T-helper 1 cell treated with Interleukin-12 subunit alpha and Interleukin-12 subunit beta and Interleukin-4 antibody, amounts not matched to agents 30 μg/mL and 1 μg/mL, for 36 hours (primary cell): ENCODE data around the gene MAP10.
A peak's percentile ranks its signal among the peaks of the same experiment; 100 is the strongest.

ENCODE experiments used
- H3K27ac Mint-ChIP-seq: one replicate; pipeline ENCODE4 v1.8.0; 2021; ENCODE audit warnings: mild to moderate bottlenecking, mixed read lengths
- H3K27me3 Mint-ChIP-seq: one replicate; pipeline ENCODE4 v1.8.0; 2021; ENCODE audit warnings: low read depth, mixed read lengths
- H3K36me3 Mint-ChIP-seq: one replicate; pipeline ENCODE4 v1.8.0; 2021; ENCODE audit warnings: low read depth, mixed read lengths
- H3K4me1 Mint-ChIP-seq: one replicate; pipeline ENCODE4 v1.8.0; 2021; ENCODE audit warnings: low read depth, mixed read lengths
- H3K4me3 Mint-ChIP-seq: one replicate; pipeline ENCODE4 v1.8.0; 2021; ENCODE audit warnings: mild to moderate bottlenecking, moderate library complexity, mixed read lengths
- H3K9me3 Mint-ChIP-seq: one replicate; pipeline ENCODE4 v1.8.0; 2021; ENCODE audit warnings: mixed read lengths

Gene MAP10, protein sequence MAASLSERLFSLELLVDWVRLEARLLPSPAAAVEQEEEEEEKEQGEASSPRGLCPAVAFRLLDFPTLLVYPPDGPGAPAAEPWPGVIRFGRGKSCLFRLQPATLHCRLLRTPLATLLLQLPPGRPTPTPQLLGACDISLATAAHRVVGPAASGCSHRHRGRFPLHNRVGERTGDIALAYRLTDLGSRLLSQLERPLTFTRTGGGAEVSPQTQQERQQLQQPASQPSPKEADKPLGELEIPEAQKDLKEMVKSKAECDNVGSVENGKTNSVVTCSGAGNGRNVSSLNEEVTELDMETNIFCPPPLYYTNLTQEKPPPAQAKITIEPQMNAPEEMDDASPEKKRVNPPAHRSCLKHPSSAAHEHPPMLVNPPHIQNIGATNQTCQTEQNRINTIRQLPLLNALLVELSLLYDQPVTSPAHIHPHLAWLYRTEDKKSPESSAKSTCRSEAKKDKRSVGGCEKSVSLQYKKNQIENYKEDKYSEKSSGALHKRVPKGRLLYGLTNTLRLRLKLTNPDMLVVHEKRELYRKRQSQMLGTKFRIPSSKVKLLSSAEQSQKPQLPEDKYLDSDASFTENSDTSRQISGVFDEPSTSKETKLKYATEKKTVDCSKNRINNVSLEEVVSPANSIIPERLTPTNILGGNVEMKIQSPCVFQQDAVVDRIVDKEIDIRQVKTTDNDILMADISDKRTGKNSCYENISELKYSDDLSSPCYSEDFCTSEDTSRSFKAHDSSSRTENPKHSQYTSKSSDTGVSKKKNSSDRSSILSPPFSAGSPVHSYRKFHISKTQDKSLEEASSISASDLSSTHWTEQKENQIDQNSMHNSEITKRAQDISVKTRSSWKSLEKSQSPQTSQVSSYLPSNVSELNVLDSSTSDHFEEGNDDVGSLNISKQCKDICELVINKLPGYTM

DNA sequence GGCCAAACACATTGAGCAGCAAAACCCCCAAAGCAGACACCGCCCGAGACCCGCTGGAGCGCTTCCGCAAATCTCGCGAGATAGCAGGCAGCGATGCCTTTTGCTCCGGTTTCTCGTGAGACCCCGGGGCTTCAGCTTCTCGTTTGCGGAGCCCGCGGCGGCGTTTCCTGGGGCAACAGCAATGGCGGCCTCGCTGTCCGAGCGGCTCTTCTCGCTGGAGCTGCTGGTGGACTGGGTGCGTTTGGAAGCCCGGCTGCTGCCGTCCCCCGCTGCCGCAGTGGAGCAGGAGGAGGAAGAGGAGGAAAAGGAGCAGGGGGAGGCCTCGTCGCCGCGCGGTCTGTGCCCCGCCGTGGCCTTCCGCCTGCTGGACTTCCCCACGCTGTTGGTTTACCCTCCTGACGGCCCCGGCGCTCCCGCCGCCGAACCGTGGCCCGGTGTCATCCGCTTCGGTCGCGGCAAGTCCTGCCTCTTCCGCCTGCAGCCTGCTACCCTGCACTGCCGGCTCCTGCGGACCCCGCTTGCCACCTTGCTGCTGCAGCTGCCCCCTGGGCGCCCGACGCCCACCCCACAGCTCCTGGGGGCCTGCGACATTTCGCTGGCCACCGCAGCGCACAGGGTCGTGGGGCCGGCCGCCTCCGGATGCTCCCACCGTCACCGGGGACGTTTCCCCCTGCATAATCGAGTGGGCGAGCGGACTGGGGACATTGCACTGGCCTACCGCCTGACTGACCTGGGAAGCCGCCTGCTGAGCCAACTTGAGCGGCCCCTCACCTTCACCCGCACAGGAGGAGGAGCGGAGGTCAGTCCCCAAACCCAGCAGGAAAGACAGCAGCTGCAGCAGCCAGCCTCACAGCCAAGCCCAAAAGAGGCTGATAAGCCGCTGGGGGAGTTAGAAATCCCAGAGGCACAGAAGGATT lies at the start of gene MAP10:
MAP10 (plus strand) TSS at position 148 of the 917 bp plus-strand sequence; CDS start at position 182, 34 bp downstream.
- Mint-ChIP-seq H3K9me3 (no peaks in the 10 kb centered on the region), H3K27ac (peak within 1 kb of the TSS; percentile 87), H3K36me3 (peaks cover 10% of the 10 kb centered on the region)

GRCh38 chr1:232764458-232765251 lies 40.6 kb upstream of the MAP10 start:
- peaks cover 1% of the 10 kb centered on the region for H3K4me1 Mint-ChIP-seq
- peaks cover 7% of the 10 kb centered on the region for H3K9me3 Mint-ChIP-seq
- no peak overlapping the region for H3K4me3 Mint-ChIP-seq
- peaks cover 8% of the 10 kb centered on the region for H3K27me3 Mint-ChIP-seq
- no peak overlapping the region for H3K27ac Mint-ChIP-seq
- no peaks in the 10 kb centered on the region for H3K36me3 Mint-ChIP-seq

More for the DNA sequence above, at the start of gene MAP10:
- H3K4me3 Mint-ChIP-seq, result peak within 1 kb of the TSS; percentile 91
- peaks cover 19% of the 10 kb centered on the region for H3K4me1 Mint-ChIP-seq
- H3K27me3 Mint-ChIP-seq, result peaks cover 21% of the 10 kb centered on the region

DNA sequence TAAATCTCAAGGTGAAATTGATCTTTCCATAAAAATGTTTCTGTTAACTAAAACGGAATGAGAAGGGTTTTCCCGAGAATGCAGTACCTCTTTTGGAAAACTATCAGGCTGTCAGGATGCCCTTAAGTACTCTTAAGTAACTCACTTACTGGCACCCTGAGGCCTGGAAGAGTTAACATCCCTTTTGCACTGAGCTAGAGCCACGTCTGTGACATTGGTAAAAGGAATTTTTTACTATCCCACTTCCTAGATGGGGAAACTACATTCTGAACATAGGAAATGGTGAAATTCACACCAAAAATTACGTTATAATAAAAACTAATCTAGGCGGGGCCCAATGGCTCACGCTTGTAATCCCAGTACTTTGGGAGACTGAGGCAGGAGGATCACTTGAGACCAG lies 39.7 kb upstream of the MAP10 start:
- Mint-ChIP-seq H3K4me1 (peaks cover 1% of the 10 kb centered on the region), H3K27me3 (peaks cover 8% of the 10 kb centered on the region), H3K9me3 (peaks cover 7% of the 10 kb centered on the region), H3K4me3 (no peak overlapping the region), H3K27ac (no peak overlapping the region), H3K36me3 (no peaks in the 10 kb centered on the region)

DNA sequence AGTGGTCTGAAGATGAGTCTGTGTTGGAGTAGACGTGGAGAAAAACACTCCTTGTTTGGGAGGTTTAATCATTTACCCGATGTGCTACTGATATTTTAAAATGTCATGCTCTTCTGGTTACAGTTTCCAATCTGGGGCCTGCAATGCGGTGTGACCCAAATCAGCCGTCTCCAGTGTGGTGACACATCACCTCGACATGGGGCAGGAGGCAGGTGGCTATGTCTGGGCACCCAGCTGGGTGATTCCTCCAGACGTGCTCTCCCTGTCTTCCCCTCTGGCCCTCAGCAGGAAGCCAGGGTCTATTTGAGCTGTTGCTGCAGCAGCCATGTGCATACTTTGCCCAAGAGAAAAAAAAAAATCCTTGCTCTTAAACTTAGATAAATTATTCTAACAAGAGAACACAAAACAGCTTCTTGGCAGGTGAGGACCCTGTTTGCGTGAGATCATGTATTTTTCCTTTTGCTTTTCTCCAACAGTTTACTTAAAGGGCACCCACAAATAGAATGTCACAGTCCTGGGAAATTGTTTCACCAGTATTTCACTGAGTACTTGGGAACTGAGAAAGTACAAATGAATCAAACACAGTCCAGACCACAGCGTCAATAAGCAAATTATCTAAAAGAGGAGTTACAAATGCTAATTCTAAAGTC lies 38.9 kb upstream of the MAP10 start:
- Mint-ChIP-seq H3K27ac (no peak overlapping the region), H3K27me3 (peaks cover 8% of the 10 kb centered on the region), H3K9me3 (peaks cover 7% of the 10 kb centered on the region), H3K4me1 (peaks cover 1% of the 10 kb centered on the region), H3K4me3 (no peak overlapping the region), H3K36me3 (no peaks in the 10 kb centered on the region)

DNA sequence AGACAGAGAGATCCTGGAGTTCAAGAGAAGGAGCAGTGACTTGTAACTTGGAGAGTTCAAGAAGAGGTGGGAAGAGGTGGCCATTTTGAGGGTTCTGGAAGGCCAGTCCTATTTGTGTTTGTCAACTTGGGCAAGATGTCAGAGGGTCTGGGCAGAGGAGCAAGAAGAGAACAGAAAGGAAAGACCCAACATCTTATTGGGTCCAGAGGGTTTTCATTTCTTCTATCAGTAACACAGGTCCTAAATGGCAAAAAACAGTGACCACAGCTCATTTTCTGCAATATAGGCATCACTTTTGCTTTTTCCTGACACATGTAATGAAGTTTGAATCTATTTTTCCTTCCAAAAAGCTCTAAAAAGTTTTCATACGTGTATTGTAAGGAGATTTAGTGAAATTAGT lies 38.3 kb upstream of the MAP10 start:
- Mint-ChIP-seq H3K27me3 (peaks cover 8% of the 10 kb centered on the region), H3K36me3 (no peaks in the 10 kb centered on the region), H3K4me3 (no peak overlapping the region), H3K9me3 (peaks cover 7% of the 10 kb centered on the region), H3K4me1 (peaks cover 1% of the 10 kb centered on the region), H3K27ac (no peak overlapping the region)

GRCh38 chr1:232767305-232768074 lies 37.7 kb upstream of the MAP10 start:
- H3K36me3 Mint-ChIP-seq, result no peaks in the 10 kb centered on the region
- peaks cover 1% of the 10 kb centered on the region for H3K4me1 Mint-ChIP-seq
- peaks cover 8% of the 10 kb centered on the region for H3K27me3 Mint-ChIP-seq
- H3K9me3 Mint-ChIP-seq, result peaks cover 7% of the 10 kb centered on the region
- H3K4me3 Mint-ChIP-seq, result no peak overlapping the region
- no peak overlapping the region for H3K27ac Mint-ChIP-seq

DNA sequence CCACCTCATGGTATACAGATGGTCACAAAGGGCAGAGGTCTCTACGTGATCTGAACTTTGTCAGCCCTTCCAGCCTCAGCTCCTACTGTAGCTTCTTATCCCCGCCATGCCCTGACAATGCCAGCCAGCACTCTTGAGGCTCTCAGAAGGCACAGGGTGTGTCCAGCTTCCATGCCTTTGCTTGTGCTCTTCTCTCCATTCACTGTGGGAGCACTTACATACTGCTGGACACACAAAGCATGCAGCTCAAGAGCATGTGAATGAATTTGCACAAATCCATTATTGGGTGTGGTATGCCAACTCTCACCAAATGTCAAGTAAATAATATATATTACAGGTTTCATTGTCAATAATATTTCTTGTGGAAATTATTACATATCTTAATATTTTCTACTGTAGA lies 36.4 kb upstream of the MAP10 start:
- Mint-ChIP-seq H3K4me3 (no peak overlapping the region), H3K27me3 (peaks cover 4% of the 10 kb centered on the region), H3K4me1 (peaks cover 1% of the 10 kb centered on the region), H3K9me3 (no peaks in the 10 kb centered on the region), H3K27ac (no peak overlapping the region), H3K36me3 (no peaks in the 10 kb centered on the region)

- no peaks in the 10 kb centered on the region for H3K9me3 Mint-ChIP-seq
- no peaks in the 10 kb centered on the region for H3K27me3 Mint-ChIP-seq
- peaks cover 1% of the 10 kb centered on the region for H3K4me1 Mint-ChIP-seq
- no peak overlapping the region for H3K4me3 Mint-ChIP-seq
- H3K36me3 Mint-ChIP-seq, result no peaks in the 10 kb centered on the region
- H3K27ac Mint-ChIP-seq, result no peak overlapping the region
Measured at GRCh38 chr1:232769733-232770132, 35.5 kb upstream of the MAP10 start.

- Mint-ChIP-seq H3K27me3 (no peaks in the 10 kb centered on the region), H3K27ac (no peak overlapping the region), H3K4me1 (no peaks in the 10 kb centered on the region), H3K36me3 (no peaks in the 10 kb centered on the region), H3K9me3 (no peaks in the 10 kb centered on the region), H3K4me3 (no peak overlapping the region)
Measured at GRCh38 chr1:232773752-232774151, 31.5 kb upstream of the MAP10 start.

- Mint-ChIP-seq H3K4me3 (no peak overlapping the region), H3K27ac (no peak overlapping the region), H3K27me3 (peaks cover 10% of the 10 kb centered on the region), H3K4me1 (no peaks in the 10 kb centered on the region), H3K9me3 (no peaks in the 10 kb centered on the region), H3K36me3 (no peaks in the 10 kb centered on the region)
Measured at GRCh38 chr1:232776526-232777106, 28.6 kb upstream of the MAP10 start.

- no peak overlapping the region for H3K4me3 Mint-ChIP-seq
- H3K9me3 Mint-ChIP-seq, result no peaks in the 10 kb centered on the region
- H3K36me3 Mint-ChIP-seq, result no peaks in the 10 kb centered on the region
- H3K4me1 Mint-ChIP-seq, result no peaks in the 10 kb centered on the region
- H3K27me3 Mint-ChIP-seq, result peaks cover 11% of the 10 kb centered on the region
- H3K27ac Mint-ChIP-seq, result no peak overlapping the region
Measured at GRCh38 chr1:232780354-232780753, 24.9 kb upstream of the MAP10 start.

DNA sequence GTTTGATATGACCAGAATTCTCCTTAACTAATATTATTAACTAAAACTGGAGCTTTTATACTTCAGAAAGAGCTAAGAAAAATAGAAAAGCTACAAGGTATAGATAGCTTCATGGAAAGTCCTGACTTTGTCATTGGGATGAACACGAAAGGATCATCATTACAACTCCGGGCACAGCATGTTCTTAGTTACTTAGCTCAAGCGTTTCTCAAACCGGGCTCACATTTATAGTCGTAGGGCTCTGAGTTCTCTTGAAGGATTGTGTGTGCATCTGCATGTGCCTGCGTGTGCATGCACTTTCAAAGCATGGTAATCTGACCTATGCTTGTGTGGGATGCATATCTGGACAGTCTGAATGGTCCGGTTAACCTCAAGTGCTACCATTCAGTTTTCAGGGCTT lies 20.4 kb upstream of the MAP10 start:
- Mint-ChIP-seq H3K9me3 (no peaks in the 10 kb centered on the region), H3K4me1 (peaks cover 2% of the 10 kb centered on the region), H3K4me3 (no peak overlapping the region)

More for the DNA sequence above, 20.4 kb upstream of the MAP10 start:
- peaks cover 21% of the 10 kb centered on the region for H3K27me3 Mint-ChIP-seq
- no peaks in the 10 kb centered on the region for H3K36me3 Mint-ChIP-seq
- H3K27ac Mint-ChIP-seq, result no peak overlapping the region
